ENCODE measurements around the gene R3HDM2.
"Not testable (repeated sequence)": the region's sequence is repeated elsewhere in the genome, so short reads cannot be mapped to it uniquely, and the experiment has no call there.

The R3HDM2 gene

GRCh38 chr12:57370696-57371095 lies 60.1 kb downstream of the R3HDM2 start:
- no peak for DNase-seq

GRCh38 chr12:57370072-57370471 lies 60.8 kb downstream of the R3HDM2 start:
- DNase-seq: no peak

- no peak for DNase-seq
These were observed 61.6 kb downstream of the R3HDM2 start for GRCh38 chr12:57369202-57369601.

- DNase-seq: peak; percentile 77
These were observed 62.3 kb downstream of the R3HDM2 start for GRCh38 chr12:57368349-57369095.

GRCh38 chr12:57367121-57367520 lies 63.7 kb downstream of the R3HDM2 start:
- no peak for DNase-seq

- no peak for DNase-seq
These were observed 64.5 kb downstream of the R3HDM2 start for GRCh38 chr12:57366315-57366714.

- not testable (repeated sequence) for DNase-seq
These were observed 66.7 kb downstream of the R3HDM2 start for GRCh38 chr12:57364156-57364555.

GRCh38 chr12:57360468-57360867 lies 70.4 kb downstream of the R3HDM2 start:
- DNase-seq: no peak

GRCh38 chr12:57358646-57359045 lies 72.2 kb downstream of the R3HDM2 start:
- peak; percentile 14 for DNase-seq

- DNase-seq: no peak
These were observed 75.1 kb downstream of the R3HDM2 start for GRCh38 chr12:57355734-57356133.

GRCh38 chr12:57352166-57352565 lies 78.7 kb downstream of the R3HDM2 start:
- DNase-seq: no peak

- DNase-seq: no peak
These were observed 83.6 kb downstream of the R3HDM2 start for GRCh38 chr12:57347284-57347683.

- no peak for DNase-seq
These were observed 87.0 kb downstream of the R3HDM2 start for GRCh38 chr12:57343703-57344378.

GRCh38 chr12:57342207-57342691 lies 88.6 kb downstream of the R3HDM2 start:
- no peak for DNase-seq

GRCh38 chr12:57341275-57341990 lies 89.4 kb downstream of the R3HDM2 start:
- no peak for DNase-seq

- DNase-seq: peak; percentile 25
These were observed 90.7 kb downstream of the R3HDM2 start for GRCh38 chr12:57340104-57340503.

- not testable (repeated sequence) for DNase-seq
These were observed 94.5 kb downstream of the R3HDM2 start for GRCh38 chr12:57336299-57336698.

GRCh38 chr12:57334219-57334618 lies 96.6 kb downstream of the R3HDM2 start:
- no peak for DNase-seq

- no peak for DNase-seq
These were observed 98.1 kb downstream of the R3HDM2 start for GRCh38 chr12:57332646-57333312.

GRCh38 chr12:57330992-57331391 lies 99.9 kb downstream of the R3HDM2 start:
- no peak for DNase-seq

- DNase-seq: no peak
These were observed 101.6 kb downstream of the R3HDM2 start for GRCh38 chr12:57329219-57329618.

- no peak for DNase-seq
These were observed 105.4 kb downstream of the R3HDM2 start for GRCh38 chr12:57325395-57325794.

- DNase-seq: no peak
These were observed 107.4 kb downstream of the R3HDM2 start for GRCh38 chr12:57323416-57323815.

Data from kidney glomerular epithelial cell (primary cell).